NCI-H2107 (cell line): ENCODE data around the gene PCCA.

ENCODE experiments used
- DNase-seq: peaks from one replicate; lab custom pipeline; 2025; lab: John Stamatoyannopoulos, UW

The PCCA gene

DNA sequence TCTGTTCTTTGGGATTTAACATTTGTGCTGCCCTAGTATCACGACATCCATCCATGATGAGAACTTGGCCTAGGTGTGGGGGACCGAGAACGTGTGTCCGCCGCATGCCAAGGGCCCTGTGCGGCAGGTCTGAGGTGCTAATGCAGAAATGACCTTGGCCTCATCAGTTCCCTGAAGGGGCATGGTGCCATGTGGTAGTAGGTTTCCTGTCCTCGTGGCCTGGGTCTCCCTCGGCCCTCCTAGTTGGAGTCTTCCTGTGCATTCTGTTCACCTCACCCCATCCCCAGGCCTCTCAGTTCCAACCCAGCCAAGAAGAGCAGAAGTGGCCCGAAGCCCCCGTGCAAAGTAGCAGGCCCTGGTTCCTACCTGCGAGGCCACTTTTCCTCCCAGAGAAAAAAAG lies 439.9 kb downstream of the PCCA start:
- no peak for DNase-seq

- no peak for DNase-seq
Measured at GRCh38 chr13:100529666-100530377, 440.9 kb downstream of the PCCA start.

- no peak for DNase-seq
Measured at GRCh38 chr13:100530671-100531213, 441.8 kb downstream of the PCCA start.

- no peak for DNase-seq
Measured at GRCh38 chr13:100532090-100532766, 443.3 kb downstream of the PCCA start.

DNA sequence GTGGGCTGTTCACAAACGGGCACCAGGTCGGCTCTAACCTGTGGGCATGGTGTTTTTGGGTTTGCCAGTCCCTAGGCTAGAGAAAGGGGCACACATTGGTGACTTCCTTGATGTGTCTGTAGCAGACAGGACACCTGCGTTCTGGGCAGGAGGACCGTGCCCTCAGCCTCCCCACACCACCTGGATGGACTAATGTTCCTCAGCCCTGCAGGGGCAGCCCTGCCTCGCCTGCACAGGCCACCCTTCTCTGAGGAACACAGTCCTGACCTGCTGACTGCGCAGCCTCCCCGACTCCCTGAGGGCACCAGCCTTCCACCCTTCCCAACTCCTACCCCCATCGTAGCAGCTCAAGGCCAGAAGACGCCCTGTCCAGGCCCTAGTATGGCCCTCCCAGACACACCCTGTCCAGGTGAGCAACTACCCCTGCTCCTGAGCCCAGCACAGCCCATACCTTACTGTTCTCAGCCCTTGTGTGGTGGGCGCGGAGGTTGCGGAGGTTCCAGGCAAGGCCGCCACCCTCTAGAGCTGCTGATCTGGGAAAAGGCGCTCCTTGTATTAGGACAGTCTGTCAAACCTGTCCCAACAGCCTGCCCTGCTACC lies 444.0 kb downstream of the PCCA start:
- no peak for DNase-seq

DNA sequence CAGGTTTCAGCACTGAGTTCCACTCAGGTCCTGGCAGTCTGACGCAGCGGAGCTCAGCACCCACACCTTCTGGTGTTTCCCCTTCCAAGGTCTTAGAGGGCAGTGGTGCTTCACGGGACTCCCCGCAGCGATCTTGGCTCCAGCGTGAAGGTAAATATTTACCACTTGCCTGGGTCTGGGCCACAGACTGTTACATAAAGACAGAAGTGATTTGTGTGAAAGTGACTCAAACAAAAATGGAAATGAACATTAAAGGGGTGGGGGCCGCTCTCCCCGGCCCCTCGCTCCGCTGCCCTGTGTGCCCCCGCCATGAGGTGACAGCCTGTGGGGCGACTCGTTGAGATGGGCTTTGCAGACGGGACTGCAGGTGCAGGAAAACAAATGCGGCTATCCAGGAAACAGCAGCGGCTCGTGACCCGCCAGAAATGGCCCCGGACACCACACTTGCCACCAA lies 444.7 kb downstream of the PCCA start:
- no peak for DNase-seq

DNA sequence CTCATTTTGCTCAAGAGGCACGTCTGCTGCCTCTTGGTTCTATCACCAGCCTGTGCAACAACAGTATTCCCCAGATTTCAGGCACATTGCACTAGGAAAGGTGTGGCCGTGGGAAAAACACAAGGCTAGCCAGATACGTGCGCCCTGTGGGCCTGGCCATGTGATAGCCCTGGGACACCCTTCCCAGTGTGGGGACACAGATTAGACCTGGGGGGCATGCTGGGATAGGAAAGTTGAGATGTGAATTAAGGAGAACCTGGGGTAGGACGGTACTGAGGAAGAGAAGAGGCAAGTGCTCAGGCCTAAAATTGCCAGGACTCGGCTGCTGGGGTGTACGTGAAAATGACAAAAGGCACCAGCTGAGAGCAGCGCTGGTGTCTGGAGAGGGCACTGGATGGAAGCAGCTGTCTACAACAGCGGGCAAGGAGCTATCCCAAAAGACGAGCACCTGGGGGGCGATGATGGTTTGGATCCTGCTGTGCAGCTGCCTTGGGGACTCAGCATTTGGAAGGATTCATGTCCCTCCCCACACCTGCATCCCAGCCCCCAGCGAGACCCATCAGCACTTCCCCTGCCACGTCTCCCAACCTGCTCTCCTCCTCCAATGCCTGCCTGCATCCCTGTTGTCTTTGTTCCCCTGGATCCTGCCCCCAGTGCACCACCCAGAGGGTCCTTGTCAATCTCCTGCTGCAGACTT lies 445.4 kb downstream of the PCCA start:
- DNase-seq, result no peak

- no peak for DNase-seq
Measured at GRCh38 chr13:100534911-100535310, 446.0 kb downstream of the PCCA start.

DNA sequence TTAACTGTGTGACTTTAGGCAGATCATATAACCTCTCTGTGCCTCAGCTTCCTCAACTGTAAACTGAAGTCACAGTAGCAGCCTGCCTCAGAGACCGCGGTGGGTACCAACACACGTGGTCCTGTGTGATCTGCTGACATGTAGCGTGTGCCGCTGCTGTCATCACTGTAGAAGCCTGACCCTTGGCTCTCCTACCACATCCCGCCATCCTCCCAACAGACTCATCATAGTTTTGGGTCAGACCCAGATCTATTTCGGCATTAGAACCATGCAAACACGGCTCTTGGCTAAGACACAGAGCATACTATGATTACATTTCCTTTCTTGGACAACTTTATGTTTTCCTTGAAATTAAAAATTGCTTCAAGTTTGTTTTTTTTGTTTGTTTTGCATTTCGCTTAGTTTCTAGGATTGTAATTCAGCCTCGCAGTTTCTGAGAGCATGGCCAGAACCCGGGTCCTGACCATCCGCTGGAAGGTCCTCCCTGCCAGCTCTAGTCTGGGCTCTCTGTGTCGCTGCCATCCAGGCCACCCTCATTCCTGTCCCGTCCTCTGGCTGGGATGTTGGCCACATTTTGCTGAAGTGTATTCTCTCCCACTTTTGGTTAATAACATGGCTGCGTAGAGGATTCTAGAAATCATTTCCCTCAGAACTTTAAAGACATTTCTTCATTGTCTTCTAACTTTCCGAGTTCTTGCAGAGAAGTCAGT lies 446.7 kb downstream of the PCCA start:
- no peak for DNase-seq

DNA sequence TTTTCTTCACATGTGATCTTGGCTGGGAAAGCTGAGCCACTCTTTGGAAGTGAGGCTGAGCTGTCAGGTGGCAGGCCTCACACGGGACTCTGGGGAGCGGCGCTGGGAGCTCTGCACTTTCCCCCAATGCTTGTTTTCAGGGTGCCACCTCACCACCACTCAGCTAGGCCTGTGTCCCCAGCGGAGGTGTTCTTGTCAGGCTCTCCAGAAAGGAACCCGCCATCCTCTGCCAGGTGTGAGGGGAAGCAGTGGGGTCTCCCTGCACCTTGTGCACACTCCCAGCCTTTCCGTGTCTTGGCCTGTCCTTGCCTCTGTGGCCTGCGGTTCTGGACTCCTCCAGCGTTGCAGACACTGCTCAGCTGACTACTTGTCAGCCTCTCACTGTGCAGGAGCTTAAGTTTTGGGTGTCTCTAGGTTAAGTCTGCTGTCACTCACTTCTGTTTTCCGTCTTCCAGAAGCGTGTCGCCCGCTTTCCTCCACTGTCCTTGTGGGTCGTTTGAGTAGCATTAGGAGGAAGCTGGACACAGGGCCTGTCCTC lies 447.8 kb downstream of the PCCA start:
- DNase-seq, result no peak

GRCh38 chr13:100537486-100537885 lies 448.6 kb downstream of the PCCA start:
- DNase-seq, result no peak

GRCh38 chr13:100537951-100538462 lies 449.1 kb downstream of the PCCA start:
- DNase-seq, result no peak

DNA sequence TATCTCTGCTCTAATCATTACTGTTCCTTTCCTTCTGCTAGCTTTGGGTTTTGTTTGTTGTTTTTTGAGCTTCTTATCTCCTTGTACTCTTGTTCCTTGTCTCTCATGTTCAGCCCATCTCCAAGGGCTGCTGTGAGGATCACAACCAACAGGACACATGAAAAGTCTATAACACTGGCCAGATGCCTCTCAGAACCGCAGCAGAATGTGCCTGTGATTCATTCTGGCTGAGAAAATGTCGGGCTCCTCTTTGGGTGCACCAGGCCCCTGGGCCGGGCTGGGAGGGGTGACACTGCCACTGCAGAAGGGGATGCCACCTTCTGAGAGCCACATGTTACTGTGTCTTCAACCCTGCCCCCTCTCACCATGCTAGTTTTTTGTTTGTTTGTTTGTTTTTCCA lies 451.7 kb downstream of the PCCA start:
- DNase-seq, result no peak

- no peak for DNase-seq
Measured at GRCh38 chr13:100541897-100542825, 453.3 kb downstream of the PCCA start.

- DNase-seq, result no peak
Measured at GRCh38 chr13:100542826-100543156, 453.9 kb downstream of the PCCA start.

DNA sequence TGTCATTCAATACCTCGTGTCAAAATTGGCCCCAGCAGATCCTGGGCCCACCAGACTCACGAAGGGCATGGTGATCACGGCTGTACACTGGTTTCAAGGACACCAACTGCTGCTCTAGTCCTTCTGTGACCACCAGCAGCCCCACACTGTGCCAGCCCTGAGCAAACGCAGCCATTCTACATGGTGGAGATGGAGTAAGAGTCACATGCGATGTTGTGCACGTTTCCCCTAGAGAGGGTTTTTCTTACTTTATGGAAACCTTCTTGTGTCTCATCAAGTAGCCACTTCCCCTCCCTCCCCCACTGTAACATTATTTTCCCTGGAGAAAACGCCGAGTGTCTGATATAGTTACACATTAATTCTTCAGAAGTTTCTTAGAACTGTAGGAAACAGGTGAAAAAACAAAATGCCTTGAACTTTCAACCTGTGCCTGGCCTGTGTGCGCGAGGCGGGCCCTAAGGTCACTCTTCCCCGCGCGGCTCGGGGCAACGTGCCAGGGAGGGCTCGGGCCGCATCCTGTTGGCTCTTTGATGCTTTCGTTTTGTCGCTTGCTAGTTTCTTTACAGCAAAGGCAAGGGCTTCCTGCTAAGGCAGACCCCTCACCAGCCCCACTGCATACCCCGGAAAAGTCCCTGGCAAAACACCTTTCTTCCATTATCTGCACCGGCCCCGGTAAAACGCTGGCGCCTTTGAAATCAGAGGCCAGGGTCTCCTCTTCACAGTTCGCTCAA lies 455.1 kb downstream of the PCCA start:
- DNase-seq, result no peak

DNA sequence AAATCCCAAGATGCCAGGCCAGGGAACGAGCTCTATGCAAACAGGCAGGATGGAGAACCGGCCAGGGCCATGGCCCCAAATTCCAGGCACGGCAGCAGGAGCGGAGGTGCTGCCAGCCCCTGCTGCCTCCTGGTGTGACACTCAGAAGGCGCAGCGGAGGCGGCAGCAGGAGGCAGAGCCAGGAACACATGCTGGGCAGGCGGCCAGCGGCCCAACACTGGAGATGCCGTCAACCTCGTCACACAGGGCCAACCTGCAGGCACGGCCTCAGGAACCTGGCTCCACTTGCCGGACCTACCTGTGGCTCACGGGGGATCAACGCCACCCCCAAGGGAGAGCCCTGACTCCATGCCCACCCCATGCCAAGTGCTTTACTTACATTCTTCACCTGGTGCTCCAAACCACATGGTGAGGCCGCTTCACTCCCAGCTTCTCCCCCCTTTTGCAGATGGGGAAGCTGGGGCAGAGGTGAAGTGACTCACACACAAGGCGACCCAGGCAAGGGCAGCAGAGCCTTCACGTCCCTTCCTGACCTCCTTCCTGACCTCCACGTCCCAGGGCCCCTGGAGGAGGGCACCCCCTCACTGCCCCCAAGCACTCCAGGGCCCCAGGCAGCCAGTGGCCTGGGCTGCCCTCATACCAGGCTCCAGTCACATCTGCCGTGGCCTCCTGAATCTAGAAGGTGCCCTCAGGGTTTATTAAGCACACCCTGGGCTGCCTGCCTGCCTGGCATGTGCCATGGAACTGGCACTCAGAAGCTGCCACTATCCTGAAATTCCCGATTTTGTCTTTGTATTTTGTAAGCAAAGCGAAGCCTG lies 456.2 kb downstream of the PCCA start:
- DNase-seq, result no peak

- no peak for DNase-seq
Measured at GRCh38 chr13:100545684-100546061, 456.8 kb downstream of the PCCA start.
